ENCODE results near the gene SUSD3.
"Not testable (repeated sequence)": the region's sequence is repeated elsewhere in the genome, so short reads cannot be mapped to it uniquely, and the experiment has no call there.

SUSD3 gene

GRCh38 chr9:93094658-93095204 is 36.2 kb downstream of the SUSD3 start:
- no peak for FAIRE-seq

- peak; percentile 84 for FAIRE-seq
These were observed 37.0 kb downstream of the SUSD3 start for GRCh38 chr9:93095205-93096130.

- FAIRE-seq: no peak
These were observed 37.8 kb downstream of the SUSD3 start, which contains the start of gene CARD19 for GRCh38 chr9:93096131-93096802. Gene CARD19 (plus strand): TSS chr9:93096217. CDS start chr9:93096346, 129 bp downstream.

- FAIRE-seq: no peak
These were observed 38.4 kb downstream of the SUSD3 start for GRCh38 chr9:93096811-93097382.

- FAIRE-seq: no peak
These were observed 39.2 kb downstream of the SUSD3 start for GRCh38 chr9:93097511-93098201.

GRCh38 chr9:93098236-93098946 is 39.9 kb downstream of the SUSD3 start:
- no peak for FAIRE-seq

- no peak for FAIRE-seq
These were observed 41.2 kb downstream of the SUSD3 start for GRCh38 chr9:93099551-93100275.

- FAIRE-seq: no peak
These were observed 41.8 kb downstream of the SUSD3 start for GRCh38 chr9:93100276-93100636.

GRCh38 chr9:93101086-93101485 is 42.6 kb downstream of the SUSD3 start:
- not testable (repeated sequence) for FAIRE-seq

GRCh38 chr9:93105620-93106019 is 47.1 kb downstream of the SUSD3 start:
- FAIRE-seq: no peak

GRCh38 chr9:93107151-93107824 is 48.8 kb downstream of the SUSD3 start:
- no peak for FAIRE-seq

GRCh38 chr9:93107825-93108161 is 49.3 kb downstream of the SUSD3 start:
- no peak for FAIRE-seq

GRCh38 chr9:93108291-93109041 is 50.0 kb downstream of the SUSD3 start:
- no peak for FAIRE-seq

- FAIRE-seq: no peak
These were observed 51.9 kb downstream of the SUSD3 start for GRCh38 chr9:93110311-93110855.

GRCh38 chr9:93111001-93111370 is 52.5 kb downstream of the SUSD3 start:
- no peak for FAIRE-seq

GRCh38 chr9:93111371-93112115 is 53.0 kb downstream of the SUSD3 start:
- no peak for FAIRE-seq

GRCh38 chr9:93112116-93112863 is 53.8 kb downstream of the SUSD3 start:
- FAIRE-seq: no peak

GRCh38 chr9:93112864-93113389 is 54.4 kb downstream of the SUSD3 start:
- FAIRE-seq: no peak

Data from G401.6 (cell line).